Lower lobe of right lung (tissue), 2 donors: ENCODE results near the gene SEPTIN12. TPM values are rescaled to one million over a fixed set of nuclear protein-coding genes. Genes with fewer than 3 reads are reported as not detected.

Experiments used
- ATAC-seq, 2 donors: fragments of 200-7000 bp; cut with Tn5 transposase; one replicate each; pipeline ENCODE4 v1.9.1; 2020 to 2022; ENCODE audit warnings: mild to moderate bottlenecking in 2 of 2, moderate library complexity in 2 of 2
- DNase-seq: peaks from one replicate; pipeline ENCODE4 v3.0.0-alpha.2; 2020
- H3K27ac ChIP-seq: fragments of 200-600 bp; one replicate; pipeline ENCODE4 v1.8.0; 2022
- H3K27me3 ChIP-seq: fragments of 200-600 bp; one replicate; pipeline ENCODE4 v1.8.0; 2022; ENCODE audit warnings: low read depth
- H3K36me3 ChIP-seq: fragments of 200-600 bp; one replicate; pipeline ENCODE4 v1.8.0; 2022; ENCODE audit warnings: mild to moderate bottlenecking
- H3K4me1 ChIP-seq: fragments of 200-600 bp; one replicate; pipeline ENCODE4 v1.8.0; 2022
- H3K4me3 ChIP-seq: fragments of 200-600 bp; one replicate; pipeline ENCODE4 v1.8.0; 2022; ENCODE audit warnings: mild to moderate bottlenecking
- H3K9me3 ChIP-seq: fragments of 200-600 bp; one replicate; pipeline ENCODE4 v1.8.0; 2022
- intact Hi-C: fragments of 100-400 bp; cut with DNase I; formaldehyde crosslinking; loops from one replicate; pipeline ENCODE4 v1.11.0; 2022
- total RNA-seq: library from RNA; stranded (reverse); fragmentation: NEBNext Ultra II Directional; extraction: Animal tissue kit (Norgen Biotek cat#: 25700); gene quantifications from one replicate; pipeline ENCODE4 v1.2.1, GENCODE V29; 2021
- TF ChIP-seq, protein P1 (sequence below): fragments of 200-600 bp; IDR thresholded peaks from one replicate; pipeline ENCODE4 v1.8.0; 2022; ENCODE audit warnings: antibody characterized with exemption, mild to moderate bottlenecking
- donor health status: DM: no; HTN: yes; CAD: no; lungs with severe emphysema.

Gene SEPTIN12
- total RNA-seq, 1 donor from 2014 or later: not detected

GRCh38 chr16:4811242-4811641 lies 23.1 kb upstream of the SEPTIN12 start:
- Histone ChIP-seq H3K36me3 (peaks cover 99% of the 10 kb centered on the region), H3K9me3 (no peaks in the 10 kb centered on the region), H3K4me3 (no peak overlapping the region), H3K4me1 (no peaks in the 10 kb centered on the region), H3K27me3 (no peaks in the 10 kb centered on the region), H3K27ac (no peak overlapping the region)
- DNase-seq (no peak), ATAC-seq (peak in 1 of 2 donors; percentile 23)
- intact Hi-C loops: no loop called here
- TF ChIP-seq, protein P1, sequence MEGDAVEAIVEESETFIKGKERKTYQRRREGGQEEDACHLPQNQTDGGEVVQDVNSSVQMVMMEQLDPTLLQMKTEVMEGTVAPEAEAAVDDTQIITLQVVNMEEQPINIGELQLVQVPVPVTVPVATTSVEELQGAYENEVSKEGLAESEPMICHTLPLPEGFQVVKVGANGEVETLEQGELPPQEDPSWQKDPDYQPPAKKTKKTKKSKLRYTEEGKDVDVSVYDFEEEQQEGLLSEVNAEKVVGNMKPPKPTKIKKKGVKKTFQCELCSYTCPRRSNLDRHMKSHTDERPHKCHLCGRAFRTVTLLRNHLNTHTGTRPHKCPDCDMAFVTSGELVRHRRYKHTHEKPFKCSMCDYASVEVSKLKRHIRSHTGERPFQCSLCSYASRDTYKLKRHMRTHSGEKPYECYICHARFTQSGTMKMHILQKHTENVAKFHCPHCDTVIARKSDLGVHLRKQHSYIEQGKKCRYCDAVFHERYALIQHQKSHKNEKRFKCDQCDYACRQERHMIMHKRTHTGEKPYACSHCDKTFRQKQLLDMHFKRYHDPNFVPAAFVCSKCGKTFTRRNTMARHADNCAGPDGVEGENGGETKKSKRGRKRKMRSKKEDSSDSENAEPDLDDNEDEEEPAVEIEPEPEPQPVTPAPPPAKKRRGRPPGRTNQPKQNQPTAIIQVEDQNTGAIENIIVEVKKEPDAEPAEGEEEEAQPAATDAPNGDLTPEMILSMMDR: no peak

DNA sequence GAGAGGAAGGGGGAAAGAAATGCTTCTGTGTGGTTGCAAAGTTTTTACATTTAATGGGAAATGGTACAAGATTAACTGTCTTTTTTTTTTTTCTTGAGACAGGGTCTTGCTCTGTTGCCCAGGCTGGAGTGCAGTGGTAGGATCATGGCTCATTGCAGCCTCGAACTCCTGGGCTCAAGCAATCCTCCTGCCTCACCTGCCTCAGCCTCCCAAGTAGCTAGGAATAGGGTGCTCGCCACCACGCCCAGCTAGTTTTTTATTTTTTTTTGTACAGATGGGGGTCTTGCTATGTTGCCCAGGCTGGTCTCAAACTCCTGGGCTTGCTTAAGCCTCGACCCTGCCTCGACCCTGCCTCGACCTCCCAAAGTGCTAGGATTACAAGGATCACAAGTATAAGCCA lies 18.1 kb upstream of the SEPTIN12 start:
- DNase-seq: no peak
- Histone ChIP-seq H3K27me3 (no peaks in the 10 kb centered on the region), H3K27ac (no peak overlapping the region), H3K4me3 (no peak overlapping the region), H3K36me3 (peaks cover 69% of the 10 kb centered on the region), H3K9me3 (no peaks in the 10 kb centered on the region), H3K4me1 (peaks cover 17% of the 10 kb centered on the region)
- TF ChIP-seq, protein P1: no peak
- no peak for ATAC-seq
- intact Hi-C loops: no loop called here

GRCh38 chr16:4805231-4805630 lies 17.1 kb upstream of the SEPTIN12 start:
- intact Hi-C loops: no loop called here
- Histone ChIP-seq H3K27ac (no peak overlapping the region), H3K27me3 (no peaks in the 10 kb centered on the region), H3K4me3 (no peak overlapping the region), H3K9me3 (no peaks in the 10 kb centered on the region), H3K36me3 (peaks cover 58% of the 10 kb centered on the region), H3K4me1 (peaks cover 27% of the 10 kb centered on the region)
- TF ChIP-seq, protein P1: no peak
- DNase-seq (no peak), ATAC-seq (no peak)

- no peak for DNase-seq
- intact Hi-C loops: no loop called here
- peaks cover 31% of the 10 kb centered on the region for H3K4me1 ChIP-seq
Measured at GRCh38 chr16:4803898-4804762, 16.0 kb upstream of the SEPTIN12 start.

GRCh38 chr16:4803401-4803844 lies 15.3 kb upstream of the SEPTIN12 start:
- intact Hi-C loops: no loop called here
- H3K27ac ChIP-seq: peak overlapping the region; percentile 85

More at GRCh38 chr16:4803898-4804762, 16.0 kb upstream of the SEPTIN12 start:
- Histone ChIP-seq H3K27me3 (no peaks in the 10 kb centered on the region), H3K36me3 (peaks cover 47% of the 10 kb centered on the region), H3K27ac (no peak overlapping the region), H3K9me3 (no peaks in the 10 kb centered on the region), H3K4me3 (no peak overlapping the region)
- TF ChIP-seq, protein P1: no peak
- no peak for ATAC-seq

More at GRCh38 chr16:4803401-4803844, 15.3 kb upstream of the SEPTIN12 start:
- peaks cover 31% of the 10 kb centered on the region for H3K4me1 ChIP-seq
- DNase-seq (no peak), ATAC-seq (no peak)
- no peaks in the 10 kb centered on the region for H3K9me3 ChIP-seq
- no peaks in the 10 kb centered on the region for H3K27me3 ChIP-seq
- H3K36me3 ChIP-seq: peaks cover 43% of the 10 kb centered on the region
- TF ChIP-seq, protein P1: no peak
- peak overlapping the region; percentile 89 for H3K4me3 ChIP-seq
